ENCODE measurements around the gene NSUN4. TPM values are rescaled to one million over a fixed set of nuclear protein-coding genes. Genes with fewer than 3 reads are reported as not detected.
"Not testable (repeated sequence)": the region's sequence is repeated elsewhere in the genome, so short reads cannot be mapped to it uniquely, and the experiment has no call there.

Gene NSUN4
- total RNA-seq, 1 experiment from 2014 or later = 20.4 TPM

GRCh38 chr1:46325285-46326076, 15.1 kb upstream of the NSUN4 start:
- Mint-ChIP-seq H3K27ac (peak overlapping the region in 1 of 3 experiments; percentile 44; a peak in 1 of 7 replicates), H3K4me1 (peaks cover 33 to 34% of the 10 kb centered on the region in 2 experiments)
- not testable (repeated sequence) for H3K79me2 ChIP-seq (ENCODE audit: insufficient read depth, low read length); H4K91ac ChIP-seq (ENCODE audit: insufficient read length, low read depth, low read length); H4K5ac ChIP-seq (ENCODE audit: insufficient read length, low read depth, low read length); H2BK20ac ChIP-seq (ENCODE audit: low read depth, low read length, poor library complexity, severe bottlenecking); H3K4me2 ChIP-seq (ENCODE audit: insufficient read depth, insufficient read length, low read length); H3K56ac ChIP-seq (ENCODE audit: insufficient read length, low read depth, low read length); H3K18ac ChIP-seq (ENCODE audit: insufficient read length, low read depth, low read length); H4K8ac ChIP-seq (replicated peaks; ENCODE audit: insufficient read length, low read depth, low read length); H2BK12ac ChIP-seq (ENCODE audit: insufficient read length, low read depth, low read length); DNase-seq; H3K4me3 Mint-ChIP-seq; H3K14ac ChIP-seq (ENCODE audit: insufficient read depth, low read length); H2BK5ac ChIP-seq (ENCODE audit: insufficient read length, low read length); H4K20me1 ChIP-seq (ENCODE audit: control insufficient read depth, insufficient read depth, insufficient read length); H3T11ph ChIP-seq (ENCODE audit: low read length); H3K9ac ChIP-seq (ENCODE audit: extremely low read depth, insufficient read length, low read length); H3K79me1 ChIP-seq (ENCODE audit: insufficient read depth, low read depth, low read length, poor library complexity, severe bottlenecking); H3K27me3 ChIP-seq (ENCODE audit: insufficient read depth, low read length); H3K27me3 Mint-ChIP-seq (ENCODE audit: low read depth); H3K23ac ChIP-seq (ENCODE audit: insufficient read length, low read depth, low read length); H2BK15ac ChIP-seq (ENCODE audit: low read depth, low read length); H3K9me3 ChIP-seq (ENCODE audit: control insufficient read depth, low read depth, low read length); H3K23me2 ChIP-seq (ENCODE audit: insufficient read length, low read depth, low read length, poor library complexity, severe bottlenecking); H2AFZ ChIP-seq (ENCODE audit: low read length); H2BK120ac ChIP-seq (ENCODE audit: low read depth, low read length, poor library complexity, severe bottlenecking); H3K4ac ChIP-seq (ENCODE audit: low read depth, low read length); H3K36me3 Mint-ChIP-seq (ENCODE audit: insufficient read depth in 1 of 3, low read depth in 3 of 3); H3K27ac ChIP-seq (ENCODE audit: insufficient read length, low read depth, low read length); H3K4me1 ChIP-seq (ENCODE audit: insufficient read depth, low read length); H2AK5ac ChIP-seq (ENCODE audit: insufficient read length, low read length); H3K9me3 Mint-ChIP-seq
- no CpG with 5 or more reads among the region's 11 CpGs for WGBS (ENCODE audit: extremely low coverage, insufficient read length, low lambda C conversion rate)

- not testable (repeated sequence) for H3K18ac ChIP-seq (ENCODE audit: insufficient read length, low read depth, low read length); H3K23ac ChIP-seq (ENCODE audit: insufficient read length, low read depth, low read length); H3K9me3 Mint-ChIP-seq; H2BK5ac ChIP-seq (ENCODE audit: insufficient read length, low read length); H3K27ac ChIP-seq (ENCODE audit: insufficient read length, low read depth, low read length); H3K4me2 ChIP-seq (ENCODE audit: insufficient read depth, insufficient read length, low read length); H3K36me3 Mint-ChIP-seq (ENCODE audit: insufficient read depth in 1 of 3, low read depth in 3 of 3); H3K56ac ChIP-seq (ENCODE audit: insufficient read length, low read depth, low read length); H2BK20ac ChIP-seq (ENCODE audit: low read depth, low read length, poor library complexity, severe bottlenecking); H3K4ac ChIP-seq (ENCODE audit: low read depth, low read length); H4K8ac ChIP-seq (replicated peaks; ENCODE audit: insufficient read length, low read depth, low read length); H3K27ac Mint-ChIP-seq; DNase-seq; H3K14ac ChIP-seq (ENCODE audit: insufficient read depth, low read length); H3K9ac ChIP-seq (ENCODE audit: extremely low read depth, insufficient read length, low read length); H3K79me1 ChIP-seq (ENCODE audit: insufficient read depth, low read depth, low read length, poor library complexity, severe bottlenecking); H2AFZ ChIP-seq (ENCODE audit: low read length); H4K20me1 ChIP-seq (ENCODE audit: control insufficient read depth, insufficient read depth, insufficient read length); H3K27me3 Mint-ChIP-seq (ENCODE audit: low read depth); H3K79me2 ChIP-seq (ENCODE audit: insufficient read depth, low read length); H3K23me2 ChIP-seq (ENCODE audit: insufficient read length, low read depth, low read length, poor library complexity, severe bottlenecking); H2BK12ac ChIP-seq (ENCODE audit: insufficient read length, low read depth, low read length); H2AK5ac ChIP-seq (ENCODE audit: insufficient read length, low read length); H3K27me3 ChIP-seq (ENCODE audit: insufficient read depth, low read length); H3K4me3 Mint-ChIP-seq; H2BK120ac ChIP-seq (ENCODE audit: low read depth, low read length, poor library complexity, severe bottlenecking); H4K91ac ChIP-seq (ENCODE audit: insufficient read length, low read depth, low read length); H3T11ph ChIP-seq (ENCODE audit: low read length); H3K9me3 ChIP-seq (ENCODE audit: control insufficient read depth, low read depth, low read length); H4K5ac ChIP-seq (ENCODE audit: insufficient read length, low read depth, low read length); H2BK15ac ChIP-seq (ENCODE audit: low read depth, low read length); H3K4me1 ChIP-seq (ENCODE audit: insufficient read depth, low read length)
- no CpG with 5 or more reads among the region's 7 CpGs for whole genome bisulfite sequencing (ENCODE audit: extremely low coverage, insufficient read length, low lambda C conversion rate)
- H3K4me1 Mint-ChIP-seq = peaks cover 36 to 39% of the 10 kb centered on the region in 2 experiments
Measured at GRCh38 chr1:46328182-46328581, 12.4 kb upstream of the NSUN4 start.
